GM12878 (cell line): ENCODE measurements around the gene MYCBP2. TPM values are rescaled to one million over a fixed set of nuclear protein-coding genes. Genes with fewer than 3 reads are reported as not detected.

Experiments
- ATAC-seq: fragments of 200-7000 bp; cut with Tn5 transposase; 3 replicates; pipeline ENCODE4 v1.9.1; 2020; ENCODE audit warnings: mild to moderate bottlenecking, moderate library complexity
- BruUV-seq: library from RNA; stranded (reverse); fragments of 400-500 nt; replicated peaks from 2 replicates; lab custom pipeline; 2021; lab: Mats Ljungman, UMichigan
- CTCF ChIA-PET: fragments of 300-600 bp; sonication (Branson Sonifier 250); formaldehyde crosslinking; extraction: SDS; loops from one replicate; lab custom pipeline; 2021; ENCODE audit warnings: inconsistent platforms; lab: Yijun Ruan, JAX
- POLR2A ChIA-PET: fragments of 350-600 bp; formaldehyde crosslinking; extraction: SDS; loops from one replicate; lab custom pipeline; 2021; ENCODE audit warnings: inconsistent platforms; lab: Charles Lee
- RAD21 ChIA-PET: fragments of 300-600 bp; sonication (Branson Sonifier 250); formaldehyde crosslinking; loops from one replicate; lab custom pipeline; 2023; ENCODE audit warnings: antibody characterized with exemption; ENCODE audit not compliant: unreplicated experiment; lab: Charles Lee
- SMC1A ChIA-PET: fragments of 300-600 bp; sonication (Branson Sonifier 250); formaldehyde crosslinking; loops from one replicate; lab custom pipeline; 2023; ENCODE audit not compliant: unreplicated experiment, uncharacterized antibody; lab: Charles Lee
- DNase-seq: peaks from one replicate; pipeline ENCODE4 v3.0.0-alpha.2; 2011; ENCODE audit warnings: low read depth, low spot score
- FAIRE-seq: peaks from 3 replicates; lab custom pipeline; 2011; peaks lifted over from hg19 to GRCh38; lab: Jason Lieb, UNC
- H2AFZ ChIP-seq: 2 replicates; pipeline ENCODE4 v1.6.0; 2011; ENCODE audit warnings: low read depth, low read length, control low read depth; ENCODE audit not compliant: control insufficient read depth
- H3K27ac ChIP-seq: 2 replicates; pipeline ENCODE4 v1.5.1; 2011; ENCODE audit warnings: control low read depth; ENCODE audit not compliant: control insufficient read depth, insufficient read depth
- H3K27me3 ChIP-seq, 2 experiments: replicated peaks in 1 of 2; 2 replicates each; pipeline versions ENCODE4 v1.6.0 to v1.6.1; 2011; ENCODE audit warnings: low read length in 1 of 2; ENCODE audit not compliant: control insufficient read depth in 2 of 2, insufficient read depth in 2 of 2
- H3K36me3 ChIP-seq, 2 experiments: 2 replicates each; pipeline ENCODE4 v1.5.1; 2011; ENCODE audit warnings: low read length in 1 of 2; ENCODE audit not compliant: control insufficient read depth in 2 of 2, insufficient read depth in 2 of 2
- H3K4me1 ChIP-seq: 2 replicates; pipeline ENCODE4 v1.6.1; 2011; ENCODE audit warnings: mild to moderate bottlenecking, low read length, moderate library complexity, mixed read lengths; ENCODE audit not compliant: control insufficient read depth, insufficient read depth
- H3K4me2 ChIP-seq: 2 replicates; pipeline ENCODE4 v1.6.0; 2011; ENCODE audit warnings: control low read depth; ENCODE audit not compliant: control insufficient read depth, insufficient read depth
- H3K4me3 ChIP-seq: fragments of 200-600 bp; sonication (generic); 2 replicates; pipeline ENCODE4 v1.5.1; 2016
- H3K79me2 ChIP-seq: 2 replicates; pipeline ENCODE4 v1.6.0; 2011; ENCODE audit warnings: low read length; ENCODE audit not compliant: control insufficient read depth, insufficient read depth
- H3K9ac ChIP-seq: 2 replicates; pipeline ENCODE4 v1.8.0; 2011; ENCODE audit warnings: low read length, control low read depth, mixed read lengths; ENCODE audit not compliant: control insufficient read depth, insufficient read depth
- H3K9me3 ChIP-seq: replicated peaks from 3 replicates; pipeline ENCODE4 v1.5.1; 2011; ENCODE audit warnings: mild to moderate bottlenecking, low read length; ENCODE audit not compliant: control insufficient read depth, insufficient read depth
- H4K20me1 ChIP-seq: 2 replicates; pipeline ENCODE4 v1.6.0; 2011; ENCODE audit not compliant: control insufficient read depth, insufficient read depth
- CEBPB ChIP-seq, 2 experiments: fragments of 150-350 bp in 1 of 2; IDR thresholded peaks; 2 replicates each; pipeline ENCODE4 v1.6.1; 2012 to 2014; ENCODE audit warnings: low read depth in 2 of 2, low read length in 2 of 2, borderline replicate concordance in 1 of 2, inconsistent platforms in 1 of 2
- CHD4 ChIP-seq: fragments of 200-600 bp; sonication (generic); IDR thresholded peaks from 2 replicates; pipeline ENCODE4 v1.6.1; 2016; ENCODE audit warnings: mild to moderate bottlenecking
- EGR1 ChIP-seq, 2 experiments: IDR thresholded peaks; 1 replicate in 1 of 2; 2 replicates in 1 of 2; pipeline ENCODE4 v1.6.1; 2011 to 2012; ENCODE audit warnings: low read depth in 2 of 2, low read length in 2 of 2, borderline replicate concordance in 1 of 2, mild to moderate bottlenecking in 1 of 2, moderate library complexity in 1 of 2
- FOXM1 ChIP-seq: IDR thresholded peaks from 2 replicates; pipeline ENCODE4 v1.6.1; 2012; ENCODE audit warnings: low read depth, mild to moderate bottlenecking, inconsistent platforms, low read length, moderate library complexity
- HCFC1 ChIP-seq: fragments of 150-350 bp; IDR thresholded peaks from 2 replicates; pipeline ENCODE4 v1.6.1; 2014; ENCODE audit warnings: low read length
- KAT2A ChIP-seq: conservative IDR thresholded peaks from 2 replicates; pipeline ENCODE4 v1.6.1; 2011; ENCODE audit warnings: low read depth, low read length; ENCODE audit not compliant: control insufficient read depth
- LARP7 ChIP-seq: fragments of 450-650 bp; IDR thresholded peaks from 2 replicates; pipeline ENCODE4 v1.6.1; 2017; ENCODE audit warnings: mild to moderate bottlenecking
- MEF2B ChIP-seq: fragments of 450-650 bp; IDR thresholded peaks from 2 replicates; pipeline ENCODE4 v1.6.1; 2018; ENCODE audit warnings: mild to moderate bottlenecking, moderate library complexity; ENCODE audit not compliant: partially characterized antibody, poor library complexity, severe bottlenecking
- MXI1 ChIP-seq: fragments of 150-350 bp; IDR thresholded peaks from 2 replicates; pipeline ENCODE4 v1.6.1; 2011; ENCODE audit warnings: low read depth, mild to moderate bottlenecking, inconsistent platforms, low read length, improper control_type of control experiment
- NFIC ChIP-seq: IDR thresholded peaks from 2 replicates; pipeline ENCODE4 v1.6.1; 2012; ENCODE audit warnings: low read depth, mild to moderate bottlenecking, inconsistent platforms, low read length, moderate library complexity
- NFYA ChIP-seq: IDR thresholded peaks from 2 replicates; pipeline ENCODE4 v1.6.1; 2011; ENCODE audit warnings: low read depth, mild to moderate bottlenecking, low read length, improper control_type of control experiment, borderline replicate concordance
- RELA ChIP-seq: fragments of 450-650 bp; IDR thresholded peaks from 2 replicates; pipeline ENCODE4 v1.8.0; 2014; ENCODE audit warnings: borderline replicate concordance; ENCODE audit not compliant: partially characterized antibody
- SREBF1 ChIP-seq: IDR thresholded peaks from 2 replicates; pipeline ENCODE4 v1.6.1; 2012; ENCODE audit warnings: mild to moderate bottlenecking, low read length
- WGBS: methylation state at CpG from one replicate; pipeline ENCODE4 v1.1.6; 2016; ENCODE audit warnings: low lambda C conversion rate; ENCODE audit not compliant: insufficient replicate concordance, insufficient coverage; ENCODE audit errors: missing lambda C conversion rate; 5-methylcytosine and 5-hydroxymethylcytosine counted together
- in situ Hi-C: fragments of 300-500 bp; cut with MboI; formaldehyde crosslinking; loops from 9 replicates; pipeline ENCODE4 v1.14.3; 2018; ENCODE audit warnings: mixed read lengths
- intact Hi-C: fragments of 100-400 bp; cut with micrococcal nuclease; formaldehyde crosslinking; loops from one replicate; pipeline ENCODE4 v1.14.2; 2022; ENCODE audit not compliant: unreplicated experiment
- polyA plus RNA-seq, 11 experiments: library from polyadenylated mRNA; depleted of rRNA in 4 of 11; unstranded in 6 of 11; stranded (reverse) in 5 of 11; fragments of >200 nt; fragmentation: Nextera tagmentation in 4 of 11; fragmentation: Illumina TruSeq in 1 of 11; extraction: Ambion mirVana in 4 of 11; extraction: Trizol in 1 of 11; gene quantifications; 1 replicate in 1 of 11; 2 replicates in 10 of 11; pipeline versions ENCODE4 v1.2.1 to v1.2.3, GENCODE V29; 2011 to 2016; ENCODE audit warnings: inconsistent platforms in 2 of 11, missing spikeins in 2 of 11, low read depth in 1 of 11
- total RNA-seq, 4 experiments: library from RNA; depleted of rRNA in 3 of 4; stranded (reverse); fragments of >200 nt in 3 of 4; fragmentation: Illumina TruSeq in 1 of 4; extraction: Trizol in 1 of 4; gene quantifications; 2 replicates each; pipeline versions ENCODE4 v1.2.1 to v1.2.3, GENCODE V29; 2013 to 2021
- TF ChIP-seq, protein P1 (sequence below), 3 experiments: IDR thresholded peaks in 2 of 3; conservative IDR thresholded peaks in 1 of 3; 2 replicates each; pipeline ENCODE4 v1.5.1; 2011; ENCODE audit warnings: low read depth in 3 of 3, low read length in 3 of 3, mild to moderate bottlenecking in 3 of 3, control low read depth in 2 of 3, moderate library complexity in 2 of 3, inconsistent platforms in 1 of 3, mixed read lengths in 1 of 3; ENCODE audit not compliant: control insufficient read depth in 2 of 3, insufficient read depth in 1 of 3; ENCODE audit errors: extremely low read depth in 1 of 3
- TF ChIP-seq, protein P2 (sequence below): IDR thresholded peaks from 2 replicates; pipeline ENCODE4 v1.6.1; 2012; ENCODE audit warnings: low read depth, low read length, improper control_type of control experiment

The MYCBP2 gene
- total and polyA plus RNA-seq, 10 of the 15 experiments (the other 5 are each of a cell fraction or from before 2014, with no cell fraction given): 51.9 to 152 (median 98.2) TPM

DNA sequence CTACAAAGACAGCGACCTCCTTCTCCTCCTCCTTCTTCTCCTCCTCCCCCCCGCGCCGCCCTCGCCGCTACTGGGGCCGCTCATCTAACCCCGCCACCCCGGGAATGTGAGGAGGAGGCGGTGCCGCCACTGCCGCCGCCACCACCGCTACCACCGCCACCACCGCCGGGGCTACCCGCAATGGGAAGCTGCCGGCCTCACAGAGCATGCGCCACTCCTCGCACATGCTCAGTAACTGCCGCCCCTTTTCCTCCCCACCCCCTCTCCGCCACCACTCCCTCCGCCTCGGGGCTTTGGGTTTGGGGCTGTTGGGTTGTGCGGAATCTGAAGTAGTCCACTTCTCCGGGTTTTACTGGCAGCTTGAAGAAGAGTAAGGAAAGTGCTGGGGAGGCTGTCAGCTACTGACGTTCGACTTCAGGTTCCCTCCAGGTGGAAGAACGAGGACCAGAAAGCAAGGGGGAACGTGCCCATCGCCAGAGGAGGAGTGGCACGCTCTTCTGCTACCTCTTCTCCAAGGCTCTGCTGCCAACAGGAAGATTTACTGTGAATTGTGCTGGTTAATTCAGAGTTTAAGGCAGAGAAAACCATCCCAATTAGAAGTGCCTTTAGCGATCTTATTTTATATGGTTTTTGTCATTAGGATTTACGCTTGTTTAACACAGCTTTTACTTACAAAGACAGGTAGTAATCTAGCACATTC is at the start of gene MYCBP2 (continued):
- no peak for TF ChIP-seq KAT2A
- peak; percentile 62 for TF ChIP-seq RELA
- TF ChIP-seq, protein P1, sequence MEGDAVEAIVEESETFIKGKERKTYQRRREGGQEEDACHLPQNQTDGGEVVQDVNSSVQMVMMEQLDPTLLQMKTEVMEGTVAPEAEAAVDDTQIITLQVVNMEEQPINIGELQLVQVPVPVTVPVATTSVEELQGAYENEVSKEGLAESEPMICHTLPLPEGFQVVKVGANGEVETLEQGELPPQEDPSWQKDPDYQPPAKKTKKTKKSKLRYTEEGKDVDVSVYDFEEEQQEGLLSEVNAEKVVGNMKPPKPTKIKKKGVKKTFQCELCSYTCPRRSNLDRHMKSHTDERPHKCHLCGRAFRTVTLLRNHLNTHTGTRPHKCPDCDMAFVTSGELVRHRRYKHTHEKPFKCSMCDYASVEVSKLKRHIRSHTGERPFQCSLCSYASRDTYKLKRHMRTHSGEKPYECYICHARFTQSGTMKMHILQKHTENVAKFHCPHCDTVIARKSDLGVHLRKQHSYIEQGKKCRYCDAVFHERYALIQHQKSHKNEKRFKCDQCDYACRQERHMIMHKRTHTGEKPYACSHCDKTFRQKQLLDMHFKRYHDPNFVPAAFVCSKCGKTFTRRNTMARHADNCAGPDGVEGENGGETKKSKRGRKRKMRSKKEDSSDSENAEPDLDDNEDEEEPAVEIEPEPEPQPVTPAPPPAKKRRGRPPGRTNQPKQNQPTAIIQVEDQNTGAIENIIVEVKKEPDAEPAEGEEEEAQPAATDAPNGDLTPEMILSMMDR (IDR thresholded peaks at IDR 0.05 in 2 of 3, conservative IDR thresholded peaks at IDR 0.05 in 1 of 3; ENCODE audit: control insufficient read depth in 2 of 3, extremely low read depth in 1 of 3, insufficient read depth in 1 of 3, low read depth in 3 of 3, low read length in 3 of 3): no peak
- TF ChIP-seq CEBPB (IDR thresholded peaks at IDR 0.05; ENCODE audit: borderline replicate concordance in 1 of 2, low read depth in 2 of 2, low read length in 2 of 2): no peak
- TF ChIP-seq MXI1: peak; percentile 90

DNA sequence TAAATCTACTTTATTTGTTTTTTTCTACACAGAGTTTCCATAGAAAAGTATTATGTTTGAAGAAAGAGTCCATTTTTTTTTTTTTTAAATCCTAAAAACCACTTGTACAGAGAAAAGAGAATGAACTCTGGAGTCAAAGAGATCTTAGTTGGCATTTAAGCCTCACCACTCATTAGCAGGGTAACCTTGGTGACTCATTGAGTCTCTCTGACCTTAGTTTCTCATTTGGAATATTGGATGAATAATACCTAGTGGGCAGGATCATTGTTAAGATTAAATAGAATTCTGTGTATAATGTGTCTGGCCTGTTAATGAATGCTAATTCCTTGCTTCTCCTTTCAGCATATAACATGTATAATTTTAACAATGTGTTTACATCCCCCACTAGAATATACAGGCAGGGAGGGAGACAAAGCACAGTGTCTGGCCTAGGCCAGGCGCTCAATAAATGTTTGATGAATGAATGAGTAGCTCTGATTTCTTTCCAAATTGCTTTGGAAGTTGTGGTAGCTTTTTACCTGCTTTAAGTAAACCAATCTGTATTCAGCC is 48.7 kb upstream of the MYCBP2 start:
- CTCF ChIA-PET: interaction anchor here (1.0 kb wide), 1 partner anchor 13 kb away, joined by 3 read pairs; no protein-coding TSS in a partner anchor
- Histone ChIP-seq H3K27ac (no peak overlapping the region), H2AFZ (no peak overlapping the region), H4K20me1 (no peaks in the 10 kb centered on the region), H3K9me3 (no peaks in the 10 kb centered on the region; the same call in 2 of the 3 replicates), H3K79me2 (no peaks in the 10 kb centered on the region), H3K4me1 (no peaks in the 10 kb centered on the region), H3K4me2 (no peak overlapping the region), H3K27me3 (no peaks in the 10 kb centered on the region), H3K4me3 (no peak overlapping the region), H3K9ac (no peak overlapping the region), H3K36me3 (no peaks in the 10 kb centered on the region)
- RAD21 ChIA-PET: no interaction called here
- intact Hi-C loops: no loop called here
- POLR2A ChIA-PET: interaction anchor here (1.2 kb wide), 1 partner anchor 12 kb away, joined by 3 read pairs; no protein-coding TSS in a partner anchor
- BruUV-seq: no TSS peak
- DNase-seq (no peak), ATAC-seq (no peak), FAIRE-seq (no peak)
- in situ Hi-C loops: no loop called here
- 95% methylated on average over 1 of the region's 1 CpG for WGBS
- SMC1A ChIA-PET: interaction anchor here (1.1 to 5.9 kb wide), 2 partner anchors 14 to 51 kb away, joined by 4 to 38 read pairs; no protein-coding TSS in a partner anchor
- TF ChIP-seq MEF2B: no peak
- TF ChIP-seq NFYA: no peak
- TF ChIP-seq, protein P1 (IDR thresholded peaks at IDR 0.05 in 2 of 3, conservative IDR thresholded peaks at IDR 0.05 in 1 of 3; ENCODE audit: control insufficient read depth in 2 of 3, extremely low read depth in 1 of 3, insufficient read depth in 1 of 3, low read depth in 3 of 3, low read length in 3 of 3): no peak
- no peak for TF ChIP-seq NFIC
- no peak for TF ChIP-seq CHD4
- TF ChIP-seq LARP7: no peak
- no peak for TF ChIP-seq SREBF1
- TF ChIP-seq HCFC1: no peak
- TF ChIP-seq, protein P2, sequence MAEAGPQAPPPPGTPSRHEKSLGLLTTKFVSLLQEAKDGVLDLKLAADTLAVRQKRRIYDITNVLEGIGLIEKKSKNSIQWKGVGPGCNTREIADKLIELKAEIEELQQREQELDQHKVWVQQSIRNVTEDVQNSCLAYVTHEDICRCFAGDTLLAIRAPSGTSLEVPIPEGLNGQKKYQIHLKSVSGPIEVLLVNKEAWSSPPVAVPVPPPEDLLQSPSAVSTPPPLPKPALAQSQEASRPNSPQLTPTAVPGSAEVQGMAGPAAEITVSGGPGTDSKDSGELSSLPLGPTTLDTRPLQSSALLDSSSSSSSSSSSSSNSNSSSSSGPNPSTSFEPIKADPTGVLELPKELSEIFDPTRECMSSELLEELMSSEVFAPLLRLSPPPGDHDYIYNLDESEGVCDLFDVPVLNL: no peak
- no peak for TF ChIP-seq FOXM1
- no peak for TF ChIP-seq EGR1 (IDR thresholded peaks at IDR 0.05; ENCODE audit: borderline replicate concordance in 1 of 2, low read depth in 2 of 2, low read length in 2 of 2)
